HG03175 (cell line): ENCODE results near the gene PTPN13.
"Not testable (repeated sequence)": the region's sequence is repeated elsewhere in the genome, so short reads cannot be mapped to it uniquely, and the experiment has no call there.

Source experiments
- ATAC-seq: cut with Tn5 transposase; IDR thresholded peaks from one replicate; pipeline ENCODE4 v1.9.1; 2021; ENCODE audit warnings: mild to moderate bottlenecking, moderate library complexity; ENCODE audit not compliant: unreplicated experiment

The PTPN13 gene

DNA sequence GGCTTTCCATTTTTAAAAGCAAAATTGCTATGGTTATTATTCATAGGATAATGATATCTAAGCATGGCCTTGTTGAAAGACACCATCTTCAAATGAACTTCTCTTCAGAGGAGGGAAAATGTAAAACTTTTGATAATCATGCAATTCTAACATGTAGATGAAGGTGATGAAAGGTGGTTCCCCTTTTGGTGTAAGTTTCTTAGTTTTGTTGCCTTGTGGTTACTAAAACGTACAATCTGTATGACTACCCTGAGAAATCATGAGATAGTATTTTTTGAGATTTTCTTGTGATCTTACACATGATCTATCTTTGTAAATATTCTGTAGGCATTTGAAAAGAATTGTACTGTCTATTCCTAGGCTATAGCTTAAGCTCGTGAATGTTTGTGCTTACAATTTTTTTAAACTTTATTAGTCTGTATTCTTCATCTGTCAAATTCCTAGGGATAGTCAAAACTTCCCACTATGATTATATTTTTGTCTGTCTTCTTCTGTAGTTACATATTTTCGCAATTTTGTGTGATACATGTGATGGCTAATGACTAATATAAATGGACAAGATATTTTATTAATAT is 47.5 kb downstream of the PTPN13 start:
- no peak for ATAC-seq

DNA sequence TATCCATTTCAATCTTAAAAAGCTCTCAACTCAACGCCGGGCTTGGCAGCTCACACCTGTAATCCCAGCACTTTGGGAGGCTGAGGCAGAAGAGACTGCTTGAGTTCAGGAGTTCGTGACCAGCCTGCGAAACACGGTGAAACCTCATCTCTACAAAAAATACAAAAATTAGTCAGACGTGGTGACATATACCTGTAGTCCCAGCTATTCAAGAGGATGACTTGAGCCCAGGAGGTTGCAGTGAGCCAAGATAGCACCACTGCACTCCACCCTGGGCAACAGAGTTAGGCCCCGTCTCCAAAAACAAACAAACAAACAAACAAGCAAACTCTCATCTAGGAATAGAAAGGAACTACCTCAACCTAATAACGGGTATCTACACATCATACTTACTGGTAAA is 50.8 kb downstream of the PTPN13 start:
- no peak for ATAC-seq

DNA sequence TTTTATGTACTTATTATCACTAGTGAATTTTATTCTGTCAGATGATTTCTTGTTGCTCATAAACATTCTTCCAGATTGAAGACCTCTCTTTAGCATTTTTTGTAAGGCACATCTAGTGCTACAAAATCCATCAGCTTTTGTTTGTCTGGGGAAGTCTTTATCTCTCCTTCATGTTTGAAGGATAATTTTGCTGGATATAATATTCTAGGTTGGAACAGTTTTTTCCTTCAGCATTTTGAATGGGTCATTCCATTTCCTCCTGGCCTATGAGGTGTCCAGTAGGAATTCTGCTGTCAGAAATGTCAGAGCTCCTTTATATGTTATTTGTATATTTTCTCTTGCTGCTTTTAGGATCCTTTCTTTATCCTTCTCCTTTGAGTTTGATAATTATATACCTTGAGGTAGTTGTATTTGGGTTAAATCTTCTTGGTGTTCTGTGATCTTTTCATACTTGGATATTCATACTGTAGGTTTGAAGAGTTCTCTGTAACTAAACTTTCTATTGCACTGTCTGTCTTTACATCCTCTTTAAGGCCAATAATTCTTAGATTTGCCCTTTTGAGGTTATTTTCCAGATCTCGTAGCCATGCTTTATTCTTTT is 58.3 kb downstream of the PTPN13 start:
- no peak for ATAC-seq

- ATAC-seq, result no peak
Observed at GRCh38 chr4:86653237-86653865, 59.2 kb downstream of the PTPN13 start.

DNA sequence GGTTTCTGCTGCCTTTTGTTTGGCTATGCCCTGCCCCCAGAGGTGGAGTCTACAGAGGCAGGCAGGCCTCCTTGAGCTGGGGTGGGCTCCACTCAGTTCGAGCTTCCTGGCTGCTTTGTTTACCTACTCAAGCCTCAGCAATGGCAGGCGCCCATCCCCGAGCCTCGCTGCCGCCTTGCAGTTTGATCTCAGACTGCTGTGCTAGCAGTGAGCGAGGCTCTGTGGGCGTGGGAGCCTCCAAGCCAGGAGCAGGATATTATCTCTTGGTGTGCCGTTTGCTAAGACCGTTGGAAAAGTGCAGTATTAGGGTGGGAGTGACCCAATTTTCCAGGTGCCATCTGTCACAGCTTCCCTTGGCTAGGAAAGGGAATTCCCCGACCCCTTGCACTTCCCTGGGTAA is 62.7 kb downstream of the PTPN13 start:
- ATAC-seq, result not testable (repeated sequence)

DNA sequence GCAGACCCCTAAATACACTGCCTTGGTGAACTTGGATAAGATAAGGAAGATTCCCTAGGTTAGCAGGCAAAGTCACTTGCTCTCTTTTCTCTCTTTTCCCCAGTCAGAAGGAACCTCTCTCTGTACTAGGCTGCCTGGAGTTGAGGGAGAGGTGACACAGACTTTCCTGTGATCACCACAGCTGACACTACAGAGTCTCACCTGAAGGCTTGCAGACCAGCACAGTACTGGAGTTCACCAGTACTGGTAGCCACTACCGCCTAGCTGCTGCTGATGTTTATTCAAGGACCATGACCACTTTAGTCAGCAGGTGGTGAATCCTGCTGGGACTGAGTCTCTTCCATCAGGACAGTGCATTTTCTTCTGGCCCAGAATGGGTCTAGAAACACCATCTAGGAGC is 63.3 kb downstream of the PTPN13 start:
- no peak for ATAC-seq

DNA sequence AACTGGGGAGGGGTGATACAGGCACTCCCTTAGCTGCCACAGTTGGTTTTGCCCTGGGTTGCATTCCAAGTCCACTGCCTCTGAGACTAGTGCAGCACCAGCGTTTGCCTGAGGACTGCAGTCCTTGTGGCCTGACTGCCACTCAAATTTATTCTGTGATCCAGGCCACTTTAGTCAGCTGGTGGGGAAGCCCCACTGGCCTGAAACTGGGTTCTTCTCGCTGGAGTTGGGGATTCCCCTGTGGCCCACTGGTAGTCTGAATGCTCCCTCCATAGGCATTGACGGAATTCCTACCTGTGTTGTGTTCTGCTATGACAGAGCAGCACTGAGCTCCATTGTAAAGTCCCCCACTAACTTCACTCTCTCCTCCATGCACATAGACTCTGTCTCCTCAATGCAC is 63.8 kb downstream of the PTPN13 start:
- ATAC-seq, result no peak

DNA sequence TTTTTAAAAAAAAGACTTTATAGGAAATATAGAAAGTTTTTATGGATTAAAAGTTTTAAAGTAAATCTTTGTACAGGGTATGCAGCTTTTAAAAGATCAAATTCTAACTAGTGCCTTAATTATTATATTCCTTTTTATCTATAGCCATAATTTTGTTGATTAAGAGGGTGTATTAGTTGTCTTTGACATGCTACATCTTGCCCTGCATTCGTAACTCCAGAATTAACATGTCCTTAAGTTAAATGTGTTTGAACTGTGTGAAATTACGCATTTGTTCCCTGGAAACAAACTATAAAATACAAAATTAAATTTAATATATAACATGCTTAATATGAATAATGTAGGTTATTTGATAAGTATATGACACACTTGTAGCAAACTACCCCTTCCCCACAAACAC is 66.3 kb downstream of the PTPN13 start:
- no peak for ATAC-seq

- ATAC-seq, result no peak
Observed at GRCh38 chr4:86661006-86661405, 66.9 kb downstream of the PTPN13 start.

- ATAC-seq, result no peak
Observed at GRCh38 chr4:86661418-86661817, 67.3 kb downstream of the PTPN13 start.

DNA sequence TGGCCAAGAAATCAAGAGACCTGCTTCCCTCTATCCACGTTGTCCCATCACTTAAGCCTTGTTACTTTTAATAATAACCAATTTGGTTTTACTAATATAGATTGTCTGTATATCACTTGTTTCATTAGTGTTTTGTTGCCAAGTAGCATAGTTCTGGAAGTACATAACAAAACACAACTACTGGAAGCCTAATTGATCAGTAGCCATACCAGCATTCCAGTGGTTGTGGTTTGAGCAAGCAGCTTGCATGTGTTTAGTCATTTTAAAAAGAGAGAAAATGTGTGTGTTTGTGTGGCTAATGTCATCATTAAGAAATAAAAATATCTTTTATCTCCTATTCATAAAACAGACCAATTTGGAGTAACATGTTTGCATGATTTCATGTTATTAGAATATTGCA is 70.8 kb downstream of the PTPN13 start:
- no peak for ATAC-seq

GRCh38 chr4:86670298-86670697 is 76.2 kb downstream of the PTPN13 start:
- ATAC-seq, result no peak

DNA sequence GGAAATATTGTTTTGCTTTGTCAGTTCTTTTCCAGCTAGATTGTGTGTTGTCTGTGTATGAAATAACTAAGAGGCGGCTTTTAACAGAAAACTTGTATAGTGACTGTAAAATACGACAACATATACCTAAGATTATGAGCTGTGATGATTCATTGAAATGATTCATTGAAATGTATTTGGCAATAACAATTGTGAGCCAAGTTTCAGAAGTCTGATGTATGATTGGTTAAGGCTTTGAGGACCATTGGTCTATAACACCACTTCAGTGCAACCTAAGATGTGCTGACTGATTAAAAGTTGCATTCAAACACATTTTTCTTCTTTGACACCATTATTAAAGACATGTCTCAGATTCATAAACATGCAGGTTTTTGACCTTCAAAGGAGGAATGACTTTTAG is 76.6 kb downstream of the PTPN13 start:
- no peak for ATAC-seq

DNA sequence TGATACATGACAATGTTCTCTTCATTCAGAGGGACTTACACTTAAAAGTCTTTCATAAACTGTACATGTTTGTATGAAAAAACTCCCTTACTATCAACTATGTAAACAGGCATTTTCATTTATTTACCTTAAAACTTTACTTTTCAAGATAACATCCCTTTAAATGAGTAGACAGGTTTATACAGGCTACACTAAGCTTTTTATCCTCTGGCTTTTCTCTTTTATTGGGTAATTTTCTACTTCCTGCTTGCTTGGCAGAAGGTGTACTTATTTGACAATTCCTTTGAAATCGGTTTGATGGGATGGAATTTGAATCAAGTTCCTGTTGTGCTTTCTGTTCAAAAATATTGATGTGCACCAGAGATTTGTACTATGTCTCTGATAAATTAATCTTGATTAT is 81.4 kb downstream of the PTPN13 start:
- ATAC-seq, result no peak

GRCh38 chr4:86678796-86679195 is 84.7 kb downstream of the PTPN13 start:
- ATAC-seq, result no peak

DNA sequence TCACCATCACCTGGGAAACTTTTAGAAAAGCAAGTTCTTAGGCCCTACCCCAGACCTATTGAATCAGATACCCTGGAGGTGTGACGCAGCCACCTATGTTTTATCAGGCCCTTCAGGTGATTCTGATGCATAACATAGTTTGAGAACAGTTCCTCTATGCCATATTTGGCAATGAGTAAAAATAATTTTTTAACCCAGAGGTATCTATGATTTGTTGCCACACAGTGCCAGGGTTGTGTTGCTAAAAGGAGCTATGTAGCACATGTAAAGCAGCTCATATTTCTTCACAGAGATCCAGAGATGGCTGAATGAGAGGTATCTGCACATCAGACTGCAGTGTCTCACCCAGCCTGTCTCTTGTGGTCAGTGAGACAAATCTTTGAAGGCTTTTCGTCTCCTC is 85.3 kb downstream of the PTPN13 start:
- ATAC-seq, result no peak

DNA sequence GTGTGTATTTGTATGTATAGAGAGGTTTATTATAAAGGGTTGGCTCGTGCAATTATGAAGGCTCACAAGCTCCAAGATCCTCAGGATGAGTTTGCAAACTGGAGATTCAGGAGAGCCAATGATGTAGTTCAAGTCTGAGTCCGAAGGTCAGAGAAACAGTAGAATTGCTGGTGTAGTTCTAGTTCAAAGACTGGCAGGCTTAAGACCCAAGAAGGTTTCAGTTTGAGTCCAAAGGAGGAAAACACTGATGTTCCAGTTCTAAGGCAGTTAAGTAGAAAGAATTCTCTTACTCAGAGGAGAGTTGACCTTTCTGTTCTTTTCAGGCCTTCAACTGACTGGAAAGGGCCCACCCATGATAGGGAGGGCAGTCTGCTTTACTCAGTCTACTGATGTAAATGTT is 89.1 kb downstream of the PTPN13 start:
- ATAC-seq, result no peak

DNA sequence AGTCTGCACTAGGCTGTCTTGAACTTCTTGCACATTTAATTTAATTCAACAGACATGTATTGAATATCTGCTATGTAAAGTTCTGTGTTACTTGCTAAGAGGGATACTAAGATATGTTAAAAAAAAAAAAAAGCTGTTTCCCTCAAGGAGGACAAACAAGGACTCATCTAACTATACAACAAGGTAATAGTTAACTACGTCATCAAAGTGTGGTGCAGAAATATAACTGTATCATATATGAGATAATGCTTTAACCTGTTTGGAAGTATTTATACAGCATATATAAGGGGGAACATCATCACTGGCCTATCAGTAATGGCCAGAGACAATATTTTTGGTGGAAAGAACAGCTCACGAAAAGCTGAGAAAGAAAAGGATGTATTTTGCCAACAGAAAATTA is 89.9 kb downstream of the PTPN13 start:
- ATAC-seq, result no peak

GRCh38 chr4:86685401-86685800 is 91.3 kb downstream of the PTPN13 start:
- ATAC-seq, result no peak

GRCh38 chr4:86686741-86687140 is 92.6 kb downstream of the PTPN13 start:
- ATAC-seq, result no peak

- ATAC-seq, result no peak
Observed at GRCh38 chr4:86688026-86688425, 93.9 kb downstream of the PTPN13 start.

DNA sequence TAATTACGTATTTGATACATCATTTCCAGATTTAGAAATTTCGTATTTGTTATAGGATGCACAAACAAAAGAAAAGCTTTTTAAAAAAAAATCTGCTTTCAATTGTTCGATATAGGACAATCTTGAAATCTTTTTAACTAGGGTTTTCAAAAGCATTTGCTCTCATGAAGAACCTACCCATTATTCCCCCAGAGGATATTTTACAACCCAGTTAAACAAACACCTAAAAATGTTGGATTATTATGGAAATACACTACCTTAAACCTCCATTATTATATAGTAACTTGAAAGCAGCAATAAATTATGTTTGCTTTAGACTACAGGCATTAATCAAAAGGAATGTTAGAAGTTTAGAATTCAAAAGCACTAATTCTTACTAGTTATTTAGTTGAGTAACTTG is 110.5 kb downstream of the PTPN13 start:
- no peak for ATAC-seq
